ENCODE results near the gene PLD4. TPM values are rescaled to one million over a fixed set of nuclear protein-coding genes. Genes with fewer than 3 reads are reported as not detected.

Gene PLD4
- total and polyA plus RNA-seq, 2 experiments from 2014 or later = 0.77 TPM; not detected in 1

GRCh38 chr14:104955396-104955770 lies 30.7 kb downstream of the PLD4 start:
- no peaks in the 10 kb centered on the region for H3K9me3 ChIP-seq (ENCODE audit: low read depth)
- TF ChIP-seq EZH2phosphoT487 (IDR thresholded peaks at IDR 0.05; ENCODE audit: low read depth, severe bottlenecking, unreplicated experiment) (no peak), EZH2 (IDR thresholded peaks at IDR 0.05; ENCODE audit: borderline replicate concordance) (no peak), CTCF (IDR thresholded peaks at IDR 0.05; ENCODE audit: poor library complexity) (no peak)
- no peak for DNase-seq (ENCODE audit: low spot score)
- H3K4me1 ChIP-seq (ENCODE audit: insufficient read depth) = no peaks in the 10 kb centered on the region
- 84% methylated on average over 3 of the region's 3 CpGs for WGBS (ENCODE audit: low lambda C conversion rate, missing lambda C conversion rate)
- no peaks in the 10 kb centered on the region for H3K79me2 ChIP-seq
- no peaks in the 10 kb centered on the region for H3K9me2 ChIP-seq (replicated peaks; ENCODE audit: insufficient read depth)
- H3K4me2 ChIP-seq = no peak overlapping the region
- no peaks in the 10 kb centered on the region for H3K27me3 ChIP-seq
- H3K4me3 ChIP-seq = no peak overlapping the region
- H2AFZ ChIP-seq = no peak overlapping the region
- H3K27ac ChIP-seq = no peak overlapping the region
- H3K36me3 ChIP-seq (replicated peaks; ENCODE audit: insufficient read depth, low read depth) = no peaks in the 10 kb centered on the region
- H4K20me1 ChIP-seq (ENCODE audit: insufficient read depth, poor library complexity, severe bottlenecking) = no peaks in the 10 kb centered on the region

GRCh38 chr14:104956290-104956890 lies 31.7 kb downstream of the PLD4 start:
- TF ChIP-seq EZH2 (IDR thresholded peaks at IDR 0.05; ENCODE audit: borderline replicate concordance) (no peak), CTCF (IDR thresholded peaks at IDR 0.05; ENCODE audit: poor library complexity) (no peak), EZH2phosphoT487 (IDR thresholded peaks at IDR 0.05; ENCODE audit: low read depth, severe bottlenecking, unreplicated experiment) (no peak)
- H3K9me2 ChIP-seq (replicated peaks; ENCODE audit: insufficient read depth) = no peaks in the 10 kb centered on the region
- H3K79me2 ChIP-seq = no peaks in the 10 kb centered on the region
- no peaks in the 10 kb centered on the region for H3K9me3 ChIP-seq (ENCODE audit: low read depth)
- H3K27ac ChIP-seq = no peak overlapping the region
- H3K36me3 ChIP-seq (replicated peaks; ENCODE audit: insufficient read depth, low read depth) = no peaks in the 10 kb centered on the region
- no peaks in the 10 kb centered on the region for H4K20me1 ChIP-seq (ENCODE audit: insufficient read depth, poor library complexity, severe bottlenecking)
- no peak overlapping the region for H3K4me3 ChIP-seq
- no peaks in the 10 kb centered on the region for H3K27me3 ChIP-seq
- no peak for DNase-seq (ENCODE audit: low spot score)
- no peak overlapping the region for H3K4me2 ChIP-seq
- H3K4me1 ChIP-seq (ENCODE audit: insufficient read depth) = no peaks in the 10 kb centered on the region
- H2AFZ ChIP-seq = no peak overlapping the region
- WGBS (ENCODE audit: low lambda C conversion rate, missing lambda C conversion rate) = 92% methylated on average over 14 of the region's 14 CpGs

GRCh38 chr14:104957146-104958113 lies 32.8 kb downstream of the PLD4 start:
- Histone ChIP-seq H3K79me2 (no peaks in the 10 kb centered on the region), H4K20me1 (ENCODE audit: insufficient read depth, poor library complexity, severe bottlenecking) (no peaks in the 10 kb centered on the region), H3K4me2 (no peak overlapping the region), H3K4me3 (no peak overlapping the region), H3K9me3 (ENCODE audit: low read depth) (no peaks in the 10 kb centered on the region), H2AFZ (no peak overlapping the region), H3K9me2 (replicated peaks; ENCODE audit: insufficient read depth) (no peaks in the 10 kb centered on the region), H3K27me3 (no peaks in the 10 kb centered on the region), H3K4me1 (ENCODE audit: insufficient read depth) (no peaks in the 10 kb centered on the region), H3K36me3 (replicated peaks; ENCODE audit: insufficient read depth, low read depth) (no peaks in the 10 kb centered on the region), H3K27ac (no peak overlapping the region)
- TF ChIP-seq CTCF (IDR thresholded peaks at IDR 0.05; ENCODE audit: poor library complexity) (no peak), EZH2phosphoT487 (IDR thresholded peaks at IDR 0.05; ENCODE audit: low read depth, severe bottlenecking, unreplicated experiment) (no peak), EZH2 (IDR thresholded peaks at IDR 0.05; ENCODE audit: borderline replicate concordance) (no peak)
- 83% methylated on average over 25 of the region's 25 CpGs for WGBS (ENCODE audit: low lambda C conversion rate, missing lambda C conversion rate)
- DNase-seq (ENCODE audit: low spot score) = no peak
